SU-DHL-6 (cell line): Measurements from ENCODE around the gene NTM.

Experiments
- EZH2phosphoT487 ChIP-seq: fragments of 200-600 bp; sonication (generic), shearing (Covaris generic); conservative IDR thresholded peaks from 2 replicates; pipeline ENCODE4 v1.6.1; 2018; ENCODE audit warnings: mild to moderate bottlenecking, antibody characterized with exemption, low read length, moderate library complexity, mixed read lengths
- TF ChIP-seq, protein P1 (sequence below): fragments of 200-600 bp; sonication (generic); IDR thresholded peaks from one replicate; pipeline ENCODE4 v1.5.1; 2017; ENCODE audit warnings: antibody characterized with exemption, mild to moderate bottlenecking, low read length, moderate library complexity; ENCODE audit not compliant: insufficient read depth, poor library complexity, severe bottlenecking

DNA sequence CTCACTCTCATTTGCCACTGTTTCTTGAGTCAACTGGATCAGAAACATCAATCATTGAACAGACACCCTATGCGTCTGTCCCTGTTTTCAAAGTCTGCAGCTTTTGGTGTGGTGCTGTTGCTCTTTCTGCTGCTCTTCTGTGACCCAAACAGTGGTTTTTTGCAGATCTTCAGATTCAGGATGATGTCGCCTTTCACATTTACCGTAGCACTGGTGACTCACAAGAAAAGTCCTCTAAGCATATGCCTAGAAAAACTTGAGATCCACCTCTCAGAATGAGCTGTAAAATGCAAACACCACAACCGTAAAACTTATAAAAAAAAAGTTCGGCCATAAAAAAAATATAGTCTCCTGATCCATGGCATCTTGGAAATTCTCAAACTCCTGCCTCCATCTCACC, 400.4 kb downstream of the NTM start:
- TF ChIP-seq, protein P1, sequence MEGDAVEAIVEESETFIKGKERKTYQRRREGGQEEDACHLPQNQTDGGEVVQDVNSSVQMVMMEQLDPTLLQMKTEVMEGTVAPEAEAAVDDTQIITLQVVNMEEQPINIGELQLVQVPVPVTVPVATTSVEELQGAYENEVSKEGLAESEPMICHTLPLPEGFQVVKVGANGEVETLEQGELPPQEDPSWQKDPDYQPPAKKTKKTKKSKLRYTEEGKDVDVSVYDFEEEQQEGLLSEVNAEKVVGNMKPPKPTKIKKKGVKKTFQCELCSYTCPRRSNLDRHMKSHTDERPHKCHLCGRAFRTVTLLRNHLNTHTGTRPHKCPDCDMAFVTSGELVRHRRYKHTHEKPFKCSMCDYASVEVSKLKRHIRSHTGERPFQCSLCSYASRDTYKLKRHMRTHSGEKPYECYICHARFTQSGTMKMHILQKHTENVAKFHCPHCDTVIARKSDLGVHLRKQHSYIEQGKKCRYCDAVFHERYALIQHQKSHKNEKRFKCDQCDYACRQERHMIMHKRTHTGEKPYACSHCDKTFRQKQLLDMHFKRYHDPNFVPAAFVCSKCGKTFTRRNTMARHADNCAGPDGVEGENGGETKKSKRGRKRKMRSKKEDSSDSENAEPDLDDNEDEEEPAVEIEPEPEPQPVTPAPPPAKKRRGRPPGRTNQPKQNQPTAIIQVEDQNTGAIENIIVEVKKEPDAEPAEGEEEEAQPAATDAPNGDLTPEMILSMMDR = no peak
- no peak for TF ChIP-seq EZH2phosphoT487
